GM19372 (cell line): ENCODE measurements around the gene C10orf143.
"Not testable (repeated sequence)": the region's sequence is repeated elsewhere in the genome, so short reads cannot be mapped to it uniquely, and the experiment has no call there.

ENCODE experiments used
- ATAC-seq: cut with Tn5 transposase; IDR thresholded peaks from one replicate; pipeline ENCODE4 v1.9.1; 2021; ENCODE audit warnings: mild to moderate bottlenecking, low read depth, moderate library complexity; ENCODE audit not compliant: unreplicated experiment

Gene C10orf143

GRCh38 chr10:130112821-130113220, 2.2 kb upstream of the C10orf143 start:
- no peak for ATAC-seq

GRCh38 chr10:130111852-130112180, 1.2 kb upstream of the C10orf143 start:
- no peak for ATAC-seq

GRCh38 chr10:130111113-130111851, 652 bp upstream of the C10orf143 start:
- ATAC-seq, result peak; percentile 78

GRCh38 chr10:130109796-130110245, 809 bp downstream of the C10orf143 start:
- no peak for ATAC-seq

- ATAC-seq, result no peak
Measured at GRCh38 chr10:130108934-130109604, 1.6 kb downstream of the C10orf143 start.

- not testable (repeated sequence) for ATAC-seq
Measured at GRCh38 chr10:130108146-130108545, 2.5 kb downstream of the C10orf143 start.

GRCh38 chr10:130105724-130106123, 4.9 kb downstream of the C10orf143 start:
- no peak for ATAC-seq

- ATAC-seq, result no peak
Measured at GRCh38 chr10:130099344-130099743, 11.3 kb downstream of the C10orf143 start.

- not testable (repeated sequence) for ATAC-seq
Measured at GRCh38 chr10:130090565-130090964, 20.1 kb downstream of the C10orf143 start.

GRCh38 chr10:130080461-130080814, 30.2 kb downstream of the C10orf143 start:
- no peak for ATAC-seq

GRCh38 chr10:130079614-130080460, 30.8 kb downstream of the C10orf143 start:
- no peak for ATAC-seq

- no peak for ATAC-seq
Measured at GRCh38 chr10:130078120-130078519, 32.5 kb downstream of the C10orf143 start.

GRCh38 chr10:130076681-130077080, 33.9 kb downstream of the C10orf143 start:
- no peak for ATAC-seq

- ATAC-seq, result no peak
Measured at GRCh38 chr10:130074639-130075038, 36.0 kb downstream of the C10orf143 start.

GRCh38 chr10:130073912-130074311, 36.7 kb downstream of the C10orf143 start:
- no peak for ATAC-seq

- no peak for ATAC-seq
Measured at GRCh38 chr10:130072247-130072646, 38.4 kb downstream of the C10orf143 start.

GRCh38 chr10:130067893-130068292, 42.7 kb downstream of the C10orf143 start:
- ATAC-seq, result no peak

- ATAC-seq, result no peak
Measured at GRCh38 chr10:130066743-130067142, 43.9 kb downstream of the C10orf143 start.

GRCh38 chr10:130065251-130065650, 45.4 kb downstream of the C10orf143 start:
- no peak for ATAC-seq

GRCh38 chr10:130064783-130065182, 45.8 kb downstream of the C10orf143 start:
- ATAC-seq, result no peak

- ATAC-seq, result no peak
Measured at GRCh38 chr10:130062976-130063375, 47.7 kb downstream of the C10orf143 start.
